DOHH2 (cell line): ENCODE data around the gene SERINC1.

Experiments
- CTCF ChIP-seq: fragments of 200-600 bp; sonication (generic); IDR thresholded peaks from one replicate; pipeline ENCODE4 v1.5.1; 2014; ENCODE audit warnings: antibody characterized with exemption, mild to moderate bottlenecking, low read depth, low read length; ENCODE audit not compliant: poor library complexity, severe bottlenecking
- EZH2phosphoT487 ChIP-seq: fragments of 200-600 bp; sonication (generic); IDR thresholded peaks from 2 replicates; pipeline ENCODE4 v1.6.1; 2017; ENCODE audit warnings: borderline replicate concordance, mild to moderate bottlenecking, antibody characterized with exemption, low read length, moderate library complexity, mixed read lengths

- no peak for TF ChIP-seq CTCF
- no peak for TF ChIP-seq EZH2phosphoT487
Measured at GRCh38 chr6:122452509-122452908, 19.1 kb downstream of the SERINC1 start.
